Liver (tissue), 8 donors: Measurements from ENCODE around the gene SORL1-AS1.

Source experiments
- DNase-seq: peaks from one replicate; pipeline ENCODE4 v3.0.0-alpha.2; 2017; ENCODE audit warnings: low spot score
- H3K27ac ChIP-seq, 2 donors: one replicate each; pipeline ENCODE4 v1.7.0; 2013; ENCODE audit warnings: inconsistent platforms in 2 of 2, low read length in 2 of 2, control low read depth in 1 of 2, low read depth in 1 of 2, mild to moderate bottlenecking in 1 of 2
- H3K27me3 ChIP-seq, 4 donors: one replicate each; pipeline versions ENCODE4 v1.6.1 to v1.7.0; 2013; ENCODE audit warnings: low read length in 3 of 4, inconsistent platforms in 1 of 4, mild to moderate bottlenecking in 1 of 4, moderate library complexity in 1 of 4; ENCODE audit not compliant: control insufficient read depth in 4 of 4, insufficient read depth in 4 of 4
- H3K36me3 ChIP-seq, 4 donors: one replicate each; pipeline versions ENCODE4 v1.6.1 to v1.7.0; 2013; ENCODE audit warnings: low read length in 3 of 4, mild to moderate bottlenecking in 3 of 4, low read depth in 1 of 4, moderate library complexity in 1 of 4; ENCODE audit not compliant: control insufficient read depth in 4 of 4, insufficient read depth in 3 of 4
- H3K4me1 ChIP-seq, 4 donors: one replicate each; pipeline versions ENCODE4 v1.6.1 to v1.7.0; 2013; ENCODE audit warnings: low read length in 3 of 4, mild to moderate bottlenecking in 3 of 4, moderate library complexity in 1 of 4; ENCODE audit not compliant: control insufficient read depth in 4 of 4, insufficient read depth in 4 of 4
- H3K4me3 ChIP-seq, 3 donors: one replicate each; pipeline versions ENCODE4 v1.6.1 to v1.7.0; 2013; ENCODE audit warnings: low read length in 3 of 3, control low read depth in 1 of 3, low read depth in 1 of 3, mild to moderate bottlenecking in 1 of 3
- H3K9ac ChIP-seq, 2 donors: one replicate each; pipeline ENCODE4 v1.7.0; 2013; ENCODE audit warnings: low read length in 2 of 2, mild to moderate bottlenecking in 2 of 2, moderate library complexity in 2 of 2, control low read depth in 1 of 2, low read depth in 1 of 2
- H3K9me3 ChIP-seq, 4 donors: one replicate each; pipeline versions ENCODE4 v1.6.1 to v1.7.0; 2013; ENCODE audit warnings: low read length in 3 of 4; ENCODE audit not compliant: control insufficient read depth in 4 of 4
- ATF3 ChIP-seq: IDR thresholded peaks from 2 replicates; pipeline ENCODE4 v1.6.1; 2016; ENCODE audit warnings: antibody characterized with exemption
- CTCF ChIP-seq: fragments of 150-350 bp; IDR thresholded peaks from 2 replicates; pipeline ENCODE4 v1.5.1; 2017; ENCODE audit warnings: improper control_type of control experiment, low read depth, low read length; ENCODE audit not compliant: missing input control
- EGR1 ChIP-seq, 2 donors: IDR thresholded peaks; 2 replicates each; pipeline ENCODE4 v1.6.1; 2016 to 2018; ENCODE audit warnings: antibody characterized with exemption in 2 of 2, low read depth in 2 of 2
- FOXA1 ChIP-seq: IDR thresholded peaks from 2 replicates; pipeline ENCODE4 v1.6.1; 2016; ENCODE audit warnings: antibody characterized with exemption
- FOXA2 ChIP-seq: IDR thresholded peaks from 2 replicates; pipeline ENCODE4 v1.6.1; 2016; ENCODE audit warnings: antibody characterized with exemption
- GABPA ChIP-seq, 2 donors: IDR thresholded peaks in 1 of 2; conservative IDR thresholded peaks in 1 of 2; 2 replicates each; pipeline ENCODE4 v1.6.1; 2016; ENCODE audit warnings: antibody characterized with exemption in 2 of 2, mild to moderate bottlenecking in 1 of 2, moderate library complexity in 1 of 2
- HNF4A ChIP-seq, 2 donors: conservative IDR thresholded peaks; 2 replicates each; pipeline ENCODE4 v1.6.1; 2016; ENCODE audit warnings: antibody characterized with exemption in 2 of 2, mild to moderate bottlenecking in 2 of 2
- HNF4G ChIP-seq: IDR thresholded peaks from 2 replicates; pipeline ENCODE4 v1.6.1; 2016; ENCODE audit warnings: antibody characterized with exemption
- JUND ChIP-seq, 2 donors: IDR thresholded peaks; 2 replicates each; pipeline ENCODE4 v1.6.1; 2016; ENCODE audit warnings: antibody characterized with exemption in 2 of 2
- MAX ChIP-seq: IDR thresholded peaks from 2 replicates; pipeline ENCODE4 v1.6.1; 2016; ENCODE audit warnings: antibody characterized with exemption
- RAD21 ChIP-seq, 2 donors: IDR thresholded peaks; 2 replicates each; pipeline ENCODE4 v1.6.1; 2016; ENCODE audit warnings: antibody characterized with exemption in 2 of 2, mild to moderate bottlenecking in 2 of 2
- REST ChIP-seq: IDR thresholded peaks from 2 replicates; pipeline ENCODE4 v1.6.1; 2016; ENCODE audit warnings: antibody characterized with exemption, mild to moderate bottlenecking
- RXRA ChIP-seq, 2 donors: IDR thresholded peaks; 2 replicates each; pipeline ENCODE4 v1.6.1; 2017 to 2018; ENCODE audit warnings: antibody characterized with exemption in 2 of 2, mild to moderate bottlenecking in 1 of 2
- SP1 ChIP-seq: IDR thresholded peaks from 2 replicates; pipeline ENCODE4 v1.6.1; 2018; ENCODE audit warnings: antibody characterized with exemption, mild to moderate bottlenecking
- TAF1 ChIP-seq: conservative IDR thresholded peaks from 2 replicates; pipeline ENCODE4 v1.6.1; 2016; ENCODE audit warnings: antibody characterized with exemption, mild to moderate bottlenecking
- ZBTB33 ChIP-seq: IDR thresholded peaks from 2 replicates; pipeline ENCODE4 v1.6.1; 2016; ENCODE audit warnings: antibody characterized with exemption
- WGBS: extraction: QIAGEN DNeasy Blood & Tissue Kit; methylation state at CpG from one replicate; pipeline ENCODE4 v1.1.7; 2013; 5-methylcytosine and 5-hydroxymethylcytosine counted together
- donor health status: healthy.
- donor health status: healthy.
- donor health status: healthy.
- donor health status: healthy.
- donor health status: healthy.

The SORL1-AS1 gene

GRCh38 chr11:121464352-121464946 lies 11.7 kb upstream of the SORL1-AS1 start:
- DNase-seq: no peak

GRCh38 chr11:121463689-121464335 lies 11.0 kb upstream of the SORL1-AS1 start:
- no peak for DNase-seq
- Histone ChIP-seq H3K4me3 (no peak overlapping the region), H3K9ac (peak overlapping the region; percentile 45 to 77), H3K36me3 (no peaks in the 10 kb centered on the region), H3K27me3 (no peaks in the 10 kb centered on the region), H3K27ac (peak overlapping the region; percentile 88 to 95), H3K9me3 (no peaks in the 10 kb centered on the region), H3K4me1 (peaks cover 14 to 77% (median 25%) of the 10 kb centered on the region in 4 donors)
- no peak for TF ChIP-seq FOXA2
- TF ChIP-seq EGR1 (IDR thresholded peaks at IDR 0.05; ENCODE audit: low read depth in 2 of 2): no peak
- TF ChIP-seq RAD21 (IDR thresholded peaks at IDR 0.05): no peak
- no peak for TF ChIP-seq SP1
- TF ChIP-seq MAX: no peak
- TF ChIP-seq CTCF: no peak
- TF ChIP-seq JUND (IDR thresholded peaks at IDR 0.05): no peak
- TF ChIP-seq GABPA (IDR thresholded peaks at IDR 0.05 in 1 of 2, conservative IDR thresholded peaks at IDR 0.05 in 1 of 2): no peak
- no peak for TF ChIP-seq RXRA (IDR thresholded peaks at IDR 0.05)
- TF ChIP-seq HNF4G: no peak
- no peak for TF ChIP-seq HNF4A (conservative IDR thresholded peaks at IDR 0.05)
- no peak for TF ChIP-seq FOXA1
- TF ChIP-seq ZBTB33: no peak
- TF ChIP-seq TAF1: no peak
- no peak for TF ChIP-seq REST
- TF ChIP-seq ATF3: no peak
- 81% methylated on average over 6 of the region's 6 CpGs for WGBS

More at GRCh38 chr11:121464352-121464946, 11.7 kb upstream of the SORL1-AS1 start:
- H3K27ac ChIP-seq: peak overlapping the region; percentile 88 to 95
- no peaks in the 10 kb centered on the region for H3K9me3 ChIP-seq
- no peak overlapping the region for H3K4me3 ChIP-seq
- peak overlapping the region in 1 of 2 donors; percentile 46 for H3K9ac ChIP-seq
- peaks cover 10 to 75% (median 23%) of the 10 kb centered on the region in 4 donors for H3K4me1 ChIP-seq
- TF ChIP-seq JUND (IDR thresholded peaks at IDR 0.05): peak; percentile 55 to 90
- no peak for TF ChIP-seq FOXA1
- H3K36me3 ChIP-seq: no peaks in the 10 kb centered on the region
- no peaks in the 10 kb centered on the region for H3K27me3 ChIP-seq
- 77% methylated on average over 11 of the region's 11 CpGs for WGBS
